IPS DF 19.7 (cell line): ENCODE measurements around the gene ADI1.
"Not testable (repeated sequence)": the region's sequence is repeated elsewhere in the genome, so short reads cannot be mapped to it uniquely, and the experiment has no call there.

ENCODE experiments used
- DNase-seq: peaks from one replicate; pipeline ENCODE4 v3.0.0-alpha.2; 2013; ENCODE audit warnings: low read depth, low spot score

ADI1 gene

DNA sequence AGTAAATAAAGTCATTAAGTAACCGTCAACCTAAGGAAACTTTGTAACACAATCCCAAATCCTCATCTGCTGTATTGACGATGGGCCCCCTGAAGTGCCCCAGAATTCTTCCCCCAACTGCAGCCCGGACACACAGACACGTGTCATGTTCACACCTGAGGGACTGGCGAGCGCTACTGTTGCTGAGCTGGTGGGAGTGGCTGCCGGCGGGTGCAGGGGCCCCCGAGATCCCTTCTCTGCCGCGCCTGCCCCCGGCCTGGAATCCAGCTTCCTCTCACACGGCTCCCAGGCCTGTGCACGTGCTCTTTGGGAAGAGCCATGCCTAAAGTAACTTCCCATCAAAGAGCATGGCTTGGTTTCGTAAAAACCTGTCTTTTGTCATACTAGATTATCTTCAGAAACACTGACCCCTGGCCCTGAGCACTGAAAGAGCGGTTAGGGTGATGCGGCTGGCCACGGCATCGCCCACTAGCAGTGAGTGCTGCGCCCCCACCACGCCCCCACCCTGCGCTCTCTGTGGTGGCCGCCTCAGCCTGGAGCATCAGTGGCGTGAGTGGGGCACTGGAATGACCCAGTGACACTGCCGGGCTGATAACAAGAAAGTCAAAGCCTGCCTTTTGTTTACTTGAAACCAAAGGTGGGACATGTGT lies 56.0 kb downstream of the ADI1 start:
- no peak for DNase-seq

GRCh38 chr2:3462493-3463104 lies 56.7 kb downstream of the ADI1 start:
- DNase-seq, result no peak

GRCh38 chr2:3461801-3462492 lies 57.4 kb downstream of the ADI1 start:
- DNase-seq, result no peak

- DNase-seq, result no peak
Observed at GRCh38 chr2:3460831-3461800, 58.2 kb downstream of the ADI1 start.

DNA sequence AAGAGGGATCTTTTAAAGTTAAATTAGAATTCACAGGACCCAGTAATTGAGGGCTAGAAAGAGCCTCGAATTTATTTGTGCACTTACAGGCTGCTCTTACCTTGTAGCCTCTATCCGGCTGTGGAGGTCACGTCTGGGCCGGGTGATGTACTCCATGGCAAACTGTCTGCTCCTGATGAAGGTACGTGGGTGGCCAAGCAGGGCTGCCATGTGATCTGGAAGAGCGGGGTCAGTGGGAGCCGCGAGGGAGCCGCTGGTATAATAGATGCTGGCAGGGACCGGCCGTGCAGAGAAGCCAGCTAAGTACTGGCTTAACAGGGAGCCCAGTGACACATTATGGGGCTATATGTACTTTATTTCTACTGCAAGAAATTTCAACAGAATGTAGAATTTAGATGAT lies 59.2 kb downstream of the ADI1 start:
- no peak for DNase-seq

GRCh38 chr2:3459185-3460015 lies 59.9 kb downstream of the ADI1 start:
- no peak for DNase-seq

DNA sequence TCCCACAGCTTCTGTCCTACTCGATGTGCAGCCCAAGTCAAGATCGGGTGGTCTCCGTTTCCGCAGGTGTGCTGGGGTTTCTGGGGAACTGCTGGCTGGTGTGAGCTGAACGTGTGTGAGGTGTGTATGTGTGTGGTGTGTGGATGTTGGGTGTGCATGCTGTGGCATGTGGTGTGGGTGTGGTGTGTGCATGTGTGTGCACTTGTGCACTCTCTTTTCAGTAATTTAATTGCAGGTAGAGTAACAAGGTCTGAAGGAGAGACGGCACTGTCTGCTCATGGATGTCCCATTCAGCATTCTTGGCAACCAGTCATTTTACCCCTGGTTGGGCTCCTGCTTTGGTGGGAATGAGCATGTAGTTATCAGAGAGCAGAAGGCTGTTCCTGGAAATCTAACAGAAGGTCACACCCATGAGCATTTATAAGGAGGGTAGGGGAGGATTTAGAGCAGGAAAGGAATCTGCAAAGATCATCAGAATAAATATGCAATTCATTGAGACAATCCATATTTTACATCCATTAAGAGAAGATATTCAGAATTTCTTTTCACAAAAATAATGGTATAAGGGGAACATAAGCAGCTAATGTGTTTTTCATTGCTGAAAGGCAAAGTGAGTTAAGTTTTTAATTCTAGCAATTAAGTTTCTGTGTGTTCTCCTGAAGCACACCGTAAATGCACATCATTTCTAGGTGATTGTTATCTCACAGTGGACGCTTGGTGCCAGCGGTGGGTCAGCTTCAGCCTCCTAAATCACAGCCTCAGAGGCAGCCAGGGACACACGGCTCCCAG lies 60.7 kb downstream of the ADI1 start:
- DNase-seq, result no peak

DNA sequence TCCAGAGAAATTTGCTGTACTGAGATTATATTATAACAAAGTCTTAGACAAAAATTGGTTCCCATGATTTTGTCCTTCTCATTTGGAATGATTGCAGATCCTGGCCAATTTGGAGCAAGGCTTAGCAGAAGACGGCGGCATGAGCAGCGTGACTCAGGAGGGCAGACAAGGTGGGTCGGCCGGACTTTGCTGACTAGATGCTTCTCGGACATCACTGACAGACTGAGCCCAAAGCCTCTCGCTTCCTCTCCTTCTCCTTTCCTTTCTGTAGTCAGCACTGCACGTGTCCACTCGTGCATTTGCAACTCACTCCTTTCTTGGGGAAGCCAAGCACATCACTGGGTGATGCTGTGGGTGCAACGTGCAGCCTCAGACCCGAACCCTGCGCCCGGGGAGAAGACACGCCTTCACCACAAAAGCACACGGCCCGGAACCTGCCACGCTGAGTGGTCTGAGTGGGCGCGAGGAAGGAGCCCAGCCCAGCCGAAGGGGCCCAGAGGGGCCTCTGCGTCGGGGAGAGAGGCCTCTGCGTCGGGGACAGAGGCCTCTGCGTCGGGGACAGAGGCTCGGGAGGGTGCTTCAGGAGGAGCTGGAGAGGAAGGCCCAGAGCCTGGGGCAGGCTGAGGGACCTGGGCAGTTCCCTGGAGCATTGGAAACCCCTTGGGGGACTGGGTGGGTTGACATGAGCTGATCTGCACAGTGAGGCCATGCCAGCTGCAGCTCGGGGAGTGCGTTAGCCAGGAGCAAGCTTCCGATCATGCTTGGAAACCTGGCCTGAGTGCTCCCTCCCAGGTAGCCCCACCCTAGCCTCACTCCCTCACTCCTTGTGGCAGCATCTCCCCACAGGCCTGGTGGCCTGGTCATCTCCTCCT lies 61.6 kb downstream of the ADI1 start:
- DNase-seq, result no peak

DNA sequence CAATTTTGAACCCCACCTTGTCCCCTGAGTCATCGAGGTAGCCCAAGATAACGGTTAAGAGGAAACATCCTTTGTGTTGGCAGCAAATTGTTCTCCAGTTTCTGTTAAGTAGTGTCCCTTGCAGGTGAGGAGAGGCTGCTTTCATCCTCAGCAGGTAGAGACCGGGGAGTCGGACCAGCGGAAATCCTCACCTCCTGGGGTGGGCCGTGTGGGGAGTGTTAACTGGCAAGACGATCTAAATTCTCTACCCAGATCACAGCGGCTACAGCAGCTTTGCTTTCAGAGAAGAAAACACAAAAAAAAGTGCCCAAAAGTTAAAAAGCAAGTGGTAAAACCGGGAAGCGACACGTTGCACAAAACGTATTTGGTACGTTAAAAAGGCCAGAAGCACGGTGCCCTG lies 63.2 kb downstream of the ADI1 start:
- no peak for DNase-seq

DNA sequence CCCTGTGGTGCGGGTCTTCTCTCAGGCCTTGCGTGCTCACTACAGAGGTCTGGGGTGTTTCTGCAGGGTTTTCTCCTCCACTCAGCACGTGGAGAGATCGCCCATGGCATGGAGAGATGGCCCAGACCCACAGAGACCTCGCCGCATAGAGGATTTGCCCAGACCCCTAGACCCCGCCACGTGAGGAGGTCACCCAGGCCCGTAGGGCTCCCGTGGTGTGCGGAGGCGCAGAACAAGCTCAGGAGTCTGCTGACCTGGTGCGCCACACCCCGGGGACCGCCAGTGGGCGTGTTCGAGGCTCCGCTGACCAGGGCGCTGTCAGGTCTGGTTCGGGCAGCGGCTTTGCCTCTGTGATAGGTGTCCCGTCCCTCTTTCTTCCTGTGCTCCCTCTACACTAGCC lies 64.5 kb downstream of the ADI1 start:
- no peak for DNase-seq

- DNase-seq, result not testable (repeated sequence)
Observed at GRCh38 chr2:3454005-3454404, 65.3 kb downstream of the ADI1 start.

- no peak for DNase-seq
Observed at GRCh38 chr2:3453190-3453999, 65.9 kb downstream of the ADI1 start.

- DNase-seq, result no peak
Observed at GRCh38 chr2:3451926-3452671, 67.2 kb downstream of the ADI1 start.

GRCh38 chr2:3451169-3451568 lies 68.2 kb downstream of the ADI1 start:
- no peak for DNase-seq

DNA sequence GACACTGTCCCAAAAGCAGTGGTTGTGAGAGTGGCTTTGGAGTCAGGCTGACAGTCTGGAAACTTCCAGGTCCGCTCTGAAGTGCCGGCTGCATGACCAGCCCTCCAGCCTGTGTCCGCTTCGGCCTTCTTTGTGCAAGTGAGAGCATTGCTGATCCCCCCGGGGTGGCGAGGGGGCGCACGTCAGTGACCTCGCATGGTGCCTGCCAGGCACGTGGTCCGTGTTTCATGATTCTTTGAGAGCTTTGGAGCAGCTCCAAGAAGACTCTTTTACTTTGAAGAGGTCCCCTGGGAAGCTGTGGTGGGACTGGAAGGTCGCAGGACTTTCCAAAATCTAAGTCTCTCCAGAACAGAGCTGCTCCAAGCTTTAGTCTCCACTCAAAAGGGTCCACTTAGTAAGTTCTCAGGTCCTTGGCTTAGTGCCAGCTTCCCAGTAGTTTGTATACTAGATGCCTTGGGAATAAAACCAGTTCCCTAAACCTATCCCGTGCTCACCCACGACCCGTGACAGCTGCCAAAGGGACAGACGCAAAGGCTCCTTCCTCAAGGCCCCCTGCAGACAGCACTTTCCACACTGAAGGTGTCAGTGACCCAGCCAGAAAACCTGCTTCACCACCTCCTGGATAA lies 68.8 kb downstream of the ADI1 start:
- no peak for DNase-seq

GRCh38 chr2:3449936-3450335 lies 69.4 kb downstream of the ADI1 start:
- DNase-seq, result no peak

DNA sequence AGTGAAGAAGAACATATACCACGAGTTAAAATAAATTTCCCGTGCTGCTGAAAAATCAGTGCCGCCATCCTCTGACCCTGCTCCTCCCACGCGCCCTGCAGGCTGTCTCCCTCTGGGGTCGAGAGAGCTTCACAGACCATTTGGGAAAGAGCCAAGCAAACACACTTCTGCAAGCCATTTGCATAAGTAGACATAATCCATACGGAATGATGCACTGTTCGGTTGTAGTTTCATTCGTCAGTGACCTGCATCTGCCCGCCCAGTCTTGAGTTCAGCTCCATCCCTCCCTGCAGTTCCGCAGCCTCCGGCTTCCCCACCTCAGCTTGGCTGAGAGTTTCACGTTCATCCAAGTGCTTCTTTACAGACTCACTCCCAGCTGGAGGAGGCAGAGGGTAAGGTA lies 70.2 kb downstream of the ADI1 start:
- DNase-seq, result no peak
